ENCODE results near the gene NFATC2IP.

GRCh38 chr16:28980929-28981328 lies 30.2 kb downstream of the NFATC2IP start:
- TF ChIP-seq CTCF (IDR thresholded peaks at IDR 0.05 in 2 of 3, conservative IDR thresholded peaks at IDR 0.05 in 1 of 3; ENCODE audit: insufficient read depth in 2 of 3, low read depth in 1 of 3, low read length in 3 of 3) (no peak), ZNF311 (CRISPR knock-in tag; IDR thresholded peaks at IDR 0.05) (no peak), RCOR1 (IDR thresholded peaks at IDR 0.05; ENCODE audit: borderline replicate concordance in 1 of 2, low read depth in 2 of 2, low read length in 2 of 2) (no peak), PHF20 (IDR thresholded peaks at IDR 0.05; ENCODE audit: partially characterized antibody) (no peak)

All from K562 (cell line).